Keratinocyte (primary cell): ENCODE results near the gene RNASE3. TPM values are rescaled to one million over a fixed set of nuclear protein-coding genes. Genes with fewer than 3 reads are reported as not detected.

Experiments used
- DNase-seq: peaks from one replicate; pipeline ENCODE4 v3.0.0-alpha.2; 2011; ENCODE audit warnings: low read depth, missing footprints, low spot score
- FAIRE-seq: peaks from 2 replicates; lab custom pipeline; 2011; peaks lifted over from hg19 to GRCh38; lab: Jason Lieb, UNC
- H2AFZ ChIP-seq: 2 replicates; pipeline ENCODE4 v1.6.0; 2012; ENCODE audit warnings: low read length, control low read depth, inconsistent platforms; ENCODE audit not compliant: control insufficient read depth
- H3K27ac ChIP-seq: 2 replicates; pipeline ENCODE4 v1.5.1; 2011; ENCODE audit warnings: low read length; ENCODE audit not compliant: control insufficient read depth, insufficient read depth
- H3K27me3 ChIP-seq: 3 replicates; pipeline ENCODE4 v1.6.0; 2011; ENCODE audit warnings: low read length; ENCODE audit not compliant: control insufficient read depth, insufficient read depth; ENCODE audit errors: extremely low read depth
- H3K36me3 ChIP-seq, 2 experiments: 2 replicates in 1 of 2; 3 replicates in 1 of 2; pipeline ENCODE4 v1.5.1; 2011; ENCODE audit warnings: low read length in 2 of 2, mild to moderate bottlenecking in 1 of 2; ENCODE audit not compliant: control insufficient read depth in 2 of 2, insufficient read depth in 2 of 2; ENCODE audit errors: extremely low read depth in 1 of 2
- H3K4me1 ChIP-seq: 3 replicates; pipeline ENCODE4 v1.5.1; 2011; ENCODE audit warnings: low read length; ENCODE audit not compliant: control insufficient read depth, insufficient read depth; ENCODE audit errors: extremely low read depth
- H3K4me2 ChIP-seq: 3 replicates; pipeline ENCODE4 v1.6.0; 2011; ENCODE audit warnings: low read depth, low read length; ENCODE audit not compliant: control insufficient read depth, insufficient read depth; ENCODE audit errors: extremely low read depth
- H3K4me3 ChIP-seq, 3 experiments: fragments of 200-600 bp in 1 of 3; sonication (generic) in 1 of 3; 2 replicates in 2 of 3; 3 replicates in 1 of 3; pipeline ENCODE4 v1.5.1; 2011 to 2016; ENCODE audit warnings: low read length in 3 of 3, mild to moderate bottlenecking in 3 of 3, control low read depth in 2 of 3, inconsistent platforms in 1 of 3, low read depth in 1 of 3, mixed read lengths in 1 of 3, mixed run types in 1 of 3, moderate library complexity in 1 of 3; ENCODE audit not compliant: control insufficient read depth in 2 of 3, insufficient read depth in 2 of 3; ENCODE audit errors: extremely low read depth in 1 of 3
- H3K79me2 ChIP-seq: 2 replicates; pipeline ENCODE4 v1.6.0; 2012; ENCODE audit warnings: low read length; ENCODE audit not compliant: control insufficient read depth, insufficient read depth
- H3K9ac ChIP-seq: 3 replicates; pipeline ENCODE4 v1.6.0; 2011; ENCODE audit warnings: low read length; ENCODE audit not compliant: control insufficient read depth, insufficient read depth; ENCODE audit errors: extremely low read depth
- H3K9me1 ChIP-seq: 3 replicates; pipeline ENCODE4 v1.6.0; 2011; ENCODE audit warnings: low read length; ENCODE audit not compliant: control insufficient read depth, insufficient read depth; ENCODE audit errors: extremely low read depth
- H3K9me3 ChIP-seq: 2 replicates; pipeline ENCODE4 v1.5.1; 2012; ENCODE audit warnings: low read depth, low read length; ENCODE audit not compliant: control insufficient read depth
- H4K20me1 ChIP-seq: 3 replicates; pipeline ENCODE4 v1.6.0; 2011; ENCODE audit warnings: low read length; ENCODE audit not compliant: control insufficient read depth, insufficient read depth; ENCODE audit errors: extremely low read depth
- EZH2 ChIP-seq: IDR thresholded peaks from one replicate; pipeline ENCODE4 v1.6.1; 2012; ENCODE audit warnings: inconsistent platforms, mild to moderate bottlenecking, low read length, moderate library complexity
- dilution Hi-C: fragments of 300-500 bp; cut with MboI; formaldehyde crosslinking; loops from one replicate; pipeline ENCODE4 v1.7.0; 2020; ENCODE audit warnings: low sequenced_read_pairs; ENCODE audit not compliant: extremely low pct_ligation_motif_present
- polyA plus RNA-seq, 5 experiments: library from polyadenylated mRNA; depleted of rRNA in 3 of 5; stranded (reverse) in 3 of 5; stranded (forward) in 1 of 5; unstranded in 1 of 5; fragments of >200 nt; gene quantifications; 1 replicate in 1 of 5; 2 replicates in 3 of 5; 3 replicates in 1 of 5; pipeline versions ENCODE4 v1.2.1 to v1.2.3, GENCODE V29; 2011 to 2012; ENCODE audit warnings: missing spikeins in 2 of 5, low read depth in 1 of 5, low replicate concordance in 1 of 5
- TF ChIP-seq, protein P1 (sequence below), 3 experiments: IDR thresholded peaks in 1 of 3; conservative IDR thresholded peaks in 1 of 3; optimal IDR thresholded peaks in 1 of 3; 2 replicates in 2 of 3; 3 replicates in 1 of 3; pipeline versions ENCODE3 to v1.5.1; 2011; ENCODE audit warnings: low read length in 3 of 3, mild to moderate bottlenecking in 3 of 3, moderate library complexity in 2 of 3, control low read depth in 1 of 3, inconsistent platforms in 1 of 3; ENCODE audit not compliant: insufficient read depth in 2 of 3; ENCODE audit errors: extremely low read depth in 1 of 3

The RNASE3 gene
- polyA plus RNA-seq, 1 donor (not counting 4 experiments of a cell fraction or from before 2014, with no cell fraction given): not detected

DNA sequence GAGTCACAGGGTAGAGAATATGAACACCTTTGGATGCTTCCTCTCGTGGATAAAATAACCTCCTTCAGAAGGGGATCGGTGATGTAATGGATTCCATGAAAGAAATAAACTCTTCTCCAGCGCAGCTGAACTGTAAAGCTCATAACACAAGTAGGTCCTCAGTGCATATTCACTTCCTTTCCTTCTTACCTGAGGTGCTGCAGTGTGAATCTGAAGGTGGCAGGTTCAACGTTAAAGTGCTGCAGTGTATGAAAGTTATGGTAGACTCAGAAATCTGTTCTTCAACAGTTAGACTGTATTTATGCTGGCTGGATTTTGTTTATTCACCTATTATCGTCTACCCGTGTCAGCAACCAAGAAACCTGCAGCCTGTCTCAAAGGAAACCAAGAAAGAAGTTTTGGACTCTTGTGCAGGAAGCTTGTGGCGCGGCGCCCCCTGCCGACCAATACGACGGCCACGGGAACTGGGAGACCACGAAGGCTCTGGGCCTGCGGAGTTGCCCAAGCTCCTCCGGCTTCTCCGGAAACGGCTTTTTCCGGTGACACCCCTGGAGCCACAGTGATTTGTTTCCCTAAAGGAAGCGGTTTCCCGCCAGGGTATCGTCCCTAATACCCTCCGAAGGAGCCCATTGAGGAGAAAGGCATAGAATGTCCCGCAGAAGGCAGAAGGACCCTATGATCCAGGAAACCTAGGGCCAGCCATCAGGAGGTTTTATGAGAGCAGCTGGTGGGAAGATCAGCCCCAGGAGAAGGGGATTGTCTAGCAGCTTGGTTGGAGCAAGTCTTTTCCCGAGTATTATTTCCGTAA lies 17.6 kb upstream of the RNASE3 start:
- H3K4me2 ChIP-seq: peak overlapping the region; percentile 56
- no peak for FAIRE-seq
- H3K79me2 ChIP-seq: no peaks in the 10 kb centered on the region

DNA sequence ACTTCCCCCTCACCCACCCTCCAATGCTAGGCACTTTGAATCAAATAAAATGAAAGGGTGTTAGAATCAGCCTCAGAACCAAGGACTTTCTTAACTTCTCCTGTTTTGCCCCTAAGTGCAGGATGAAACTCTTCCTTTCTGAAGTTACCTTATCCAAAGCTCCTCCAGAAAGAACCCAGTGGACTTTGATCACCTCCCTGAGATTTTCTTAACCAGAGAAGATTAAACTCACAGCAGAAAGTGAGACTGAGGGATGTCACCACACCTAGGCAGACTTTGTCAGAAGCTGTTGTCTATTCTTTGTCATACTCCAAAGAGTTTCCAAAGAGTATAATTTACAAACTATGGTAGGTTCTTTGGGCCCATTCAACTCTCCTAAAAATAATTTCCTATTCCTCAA lies 14.2 kb upstream of the RNASE3 start:
- no peak overlapping the region for H3K9ac ChIP-seq
- TF ChIP-seq EZH2: no peak
- TF ChIP-seq, protein P1, sequence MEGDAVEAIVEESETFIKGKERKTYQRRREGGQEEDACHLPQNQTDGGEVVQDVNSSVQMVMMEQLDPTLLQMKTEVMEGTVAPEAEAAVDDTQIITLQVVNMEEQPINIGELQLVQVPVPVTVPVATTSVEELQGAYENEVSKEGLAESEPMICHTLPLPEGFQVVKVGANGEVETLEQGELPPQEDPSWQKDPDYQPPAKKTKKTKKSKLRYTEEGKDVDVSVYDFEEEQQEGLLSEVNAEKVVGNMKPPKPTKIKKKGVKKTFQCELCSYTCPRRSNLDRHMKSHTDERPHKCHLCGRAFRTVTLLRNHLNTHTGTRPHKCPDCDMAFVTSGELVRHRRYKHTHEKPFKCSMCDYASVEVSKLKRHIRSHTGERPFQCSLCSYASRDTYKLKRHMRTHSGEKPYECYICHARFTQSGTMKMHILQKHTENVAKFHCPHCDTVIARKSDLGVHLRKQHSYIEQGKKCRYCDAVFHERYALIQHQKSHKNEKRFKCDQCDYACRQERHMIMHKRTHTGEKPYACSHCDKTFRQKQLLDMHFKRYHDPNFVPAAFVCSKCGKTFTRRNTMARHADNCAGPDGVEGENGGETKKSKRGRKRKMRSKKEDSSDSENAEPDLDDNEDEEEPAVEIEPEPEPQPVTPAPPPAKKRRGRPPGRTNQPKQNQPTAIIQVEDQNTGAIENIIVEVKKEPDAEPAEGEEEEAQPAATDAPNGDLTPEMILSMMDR (optimal IDR thresholded peaks at IDR 0.05 in 1 of 3, IDR thresholded peaks at IDR 0.05 in 1 of 3, conservative IDR thresholded peaks at IDR 0.05 in 1 of 3; ENCODE audit: extremely low read depth in 1 of 3, insufficient read depth in 2 of 3, low read length in 3 of 3): no peak
- H3K4me1 ChIP-seq: no peaks in the 10 kb centered on the region
- no peak overlapping the region for H3K4me3 ChIP-seq
- no peaks in the 10 kb centered on the region for H3K9me3 ChIP-seq
- H3K36me3 ChIP-seq: no peaks in the 10 kb centered on the region
- H3K4me2 ChIP-seq: no peak overlapping the region
- FAIRE-seq (no peak), DNase-seq (no peak)
- no peaks in the 10 kb centered on the region for H3K27me3 ChIP-seq
- no peaks in the 10 kb centered on the region for H3K79me2 ChIP-seq
- dilution Hi-C loops: no loop called here
- no peaks in the 10 kb centered on the region for H3K9me1 ChIP-seq
- H4K20me1 ChIP-seq: no peaks in the 10 kb centered on the region
- no peak overlapping the region for H2AFZ ChIP-seq
- no peak overlapping the region for H3K27ac ChIP-seq

More for the DNA sequence above, 17.6 kb upstream of the RNASE3 start:
- dilution Hi-C loops: no loop called here
- Histone ChIP-seq H3K36me3 (no peaks in the 10 kb centered on the region), H3K4me1 (no peaks in the 10 kb centered on the region), H2AFZ (peak overlapping the region; percentile 61), H3K27ac (no peak overlapping the region), H3K9me1 (no peaks in the 10 kb centered on the region), H3K4me3 (no peak overlapping the region), H3K27me3 (no peaks in the 10 kb centered on the region), H3K9ac (no peak overlapping the region), H4K20me1 (no peaks in the 10 kb centered on the region), H3K9me3 (no peaks in the 10 kb centered on the region)
- DNase-seq: no peak
- TF ChIP-seq EZH2: no peak
- TF ChIP-seq, protein P1 (optimal IDR thresholded peaks at IDR 0.05 in 1 of 3, IDR thresholded peaks at IDR 0.05 in 1 of 3, conservative IDR thresholded peaks at IDR 0.05 in 1 of 3; ENCODE audit: extremely low read depth in 1 of 3, insufficient read depth in 2 of 3, low read length in 3 of 3): peak; percentile 65 to 79 (median 68)
